ENCODE measurements around the gene PIWIL4. TPM values are rescaled to one million over a fixed set of nuclear protein-coding genes. Genes with fewer than 3 reads are reported as not detected.
A peak's percentile ranks its signal among the peaks of the same experiment; 100 is the strongest.

Gene PIWIL4
- total and polyA plus RNA-seq, 11 donors: 0.33 to 2.4 (median 1.1) TPM

GRCh38 chr11:94597896-94598295 lies 30.7 kb downstream of the PIWIL4 start:
- ATAC-seq: no peak
- TF ChIP-seq POLR2A (IDR thresholded peaks at IDR 0.05) (no peak), CTCF (IDR thresholded peaks at IDR 0.05) (peak in 3 of 12 donors; percentile 9 to 19 (median 13))
- no peak overlapping the region for H3K4me3 ChIP-seq
- H3K27ac ChIP-seq: no peak overlapping the region
- no peak for DNase-seq
- 69 to 82% (median 76%) methylated on average over 2 of the region's 2 CpGs for WGBS, 4 donors
- intact Hi-C loops (cut with DNase I): no loop called here
- peaks cover 0 to 27% (median 6%) of the 10 kb centered on the region in 9 donors for H3K36me3 ChIP-seq
- H3K4me1 ChIP-seq: peaks cover 0 to 10% (median 0%) of the 10 kb centered on the region in 12 donors
- no peaks in the 10 kb centered on the region for H3K27me3 ChIP-seq
- H3K9me3 ChIP-seq: no peaks in the 10 kb centered on the region

- WGBS, 4 donors: 50 to 90% (median 65%) methylated on average over 3 of the region's 3 CpGs
- Histone ChIP-seq H3K4me1 (peaks cover 0 to 15% (median 0%) of the 10 kb centered on the region in 12 donors), H3K27me3 (no peaks in the 10 kb centered on the region), H3K4me3 (no peak overlapping the region), H3K9me3 (no peaks in the 10 kb centered on the region), H3K27ac (no peak overlapping the region), H3K36me3 (peaks cover 0 to 23% (median 6%) of the 10 kb centered on the region in 9 donors)
- TF ChIP-seq CTCF (IDR thresholded peaks at IDR 0.05) (no peak), POLR2A (IDR thresholded peaks at IDR 0.05) (no peak)
- intact Hi-C loops (cut with DNase I): no loop called here
- DNase-seq (peak in 2 of 5 donors; percentile 28 to 48), ATAC-seq (peak in 3 of 4 donors; percentile 53 to 76 (median 63))
Observed at GRCh38 chr11:94599510-94599909, 32.3 kb downstream of the PIWIL4 start.

GRCh38 chr11:94602430-94603372 lies 35.5 kb downstream of the PIWIL4 start:
- TF ChIP-seq POLR2A (IDR thresholded peaks at IDR 0.05) (no peak), CTCF (IDR thresholded peaks at IDR 0.05) (peak in 6 of 12 donors; percentile 30 to 69 (median 56))
- Histone ChIP-seq H3K4me1 (peaks cover 0 to 15% (median 0%) of the 10 kb centered on the region in 12 donors), H3K36me3 (peaks cover 0 to 2% (median 0%) of the 10 kb centered on the region in 9 donors), H3K27ac (peak overlapping the region in 1 of 12 donors; percentile 72), H3K27me3 (no peaks in the 10 kb centered on the region), H3K4me3 (no peak overlapping the region), H3K9me3 (no peaks in the 10 kb centered on the region)
- DNase-seq (peak in 4 of 5 donors; percentile 57 to 69 (median 58)), ATAC-seq (peak in 3 of 4 donors; percentile 33 to 93 (median 51))
- intact Hi-C loops (cut with DNase I): loop anchor here in 7 of 10 donors (2.0 to 10.0 kb wide), 6 partner anchors 80 to 708 kb away; no protein-coding TSS in a partner anchor
- 61 to 84% (median 83%) methylated on average over 8 of the region's 8 CpGs for WGBS, 4 donors

GRCh38 chr11:94603587-94603986 lies 36.4 kb downstream of the PIWIL4 start:
- ATAC-seq: no peak
- peaks cover 0 to 6% (median under 1%) of the 10 kb centered on the region in 9 donors for H3K36me3 ChIP-seq
- TF ChIP-seq CTCF (IDR thresholded peaks at IDR 0.05): no peak
- no peak for TF ChIP-seq POLR2A (IDR thresholded peaks at IDR 0.05)
- H3K27ac ChIP-seq: peak overlapping the region in 1 of 12 donors; percentile 72
- DNase-seq: no peak
- 93 to 100% (median 97%) methylated on average over 1 of the region's 1 CpG for WGBS, 4 donors
- intact Hi-C loops (cut with DNase I): loop anchor here in 7 of 10 donors (2.0 to 10.0 kb wide), 6 partner anchors 81 to 709 kb away; no protein-coding TSS in a partner anchor
- H3K9me3 ChIP-seq: no peaks in the 10 kb centered on the region
- H3K27me3 ChIP-seq: no peaks in the 10 kb centered on the region
- no peak overlapping the region for H3K4me3 ChIP-seq
- peaks cover 0 to 15% (median 0%) of the 10 kb centered on the region in 12 donors for H3K4me1 ChIP-seq
